CD14-positive monocyte (primary cell): Measurements from ENCODE around the gene ZNF592. TPM values are rescaled to one million over a fixed set of nuclear protein-coding genes. Genes with fewer than 3 reads are reported as not detected.
A peak's percentile ranks its signal among the peaks of the same experiment; 100 is the strongest.
"Not testable (repeated sequence)": the region's sequence is repeated elsewhere in the genome, so short reads cannot be mapped to it uniquely, and the experiment has no call there.

Source experiments
- DNase-seq, 3 donors: peaks; one replicate each; pipeline ENCODE4 v3.0.0-alpha.2; 2011 to 2022
- H2AFZ ChIP-seq: 2 replicates; pipeline ENCODE4 v1.6.0; 2012; ENCODE audit warnings: mild to moderate bottlenecking, low read depth, low read length, inconsistent platforms; ENCODE audit not compliant: insufficient read depth, poor library complexity, severe bottlenecking
- H3K27ac ChIP-seq, 2 donors: 1 replicate in 1 of 2; 2 replicates in 1 of 2; pipeline ENCODE4 v1.5.1; 2012 to 2013; ENCODE audit warnings: low read length in 2 of 2, control low read depth in 1 of 2, inconsistent platforms in 1 of 2, low read depth in 1 of 2, mild to moderate bottlenecking in 1 of 2
- H3K27me3 ChIP-seq, 2 donors: one replicate each; pipeline versions ENCODE4 v1.6.0 to v1.6.1; 2011 to 2013; ENCODE audit warnings: low read length in 2 of 2; ENCODE audit not compliant: control insufficient read depth in 2 of 2, insufficient read depth in 2 of 2
- H3K36me3 ChIP-seq, 2 donors: replicated peaks in 1 of 2; 1 replicate in 1 of 2; 2 replicates in 1 of 2; pipeline versions ENCODE4 v1.5.1 to v1.6.1; 2012 to 2013; ENCODE audit warnings: low read length in 2 of 2, control low read depth in 1 of 2, inconsistent platforms in 1 of 2, mild to moderate bottlenecking in 1 of 2; ENCODE audit not compliant: insufficient read depth in 2 of 2, control insufficient read depth in 1 of 2
- H3K4me1 ChIP-seq, 2 donors: 1 replicate in 1 of 2; 2 replicates in 1 of 2; pipeline versions ENCODE4 v1.5.1 to v1.6.1; 2012 to 2013; ENCODE audit warnings: low read length in 2 of 2, control low read depth in 1 of 2, inconsistent platforms in 1 of 2, mild to moderate bottlenecking in 1 of 2, moderate library complexity in 1 of 2; ENCODE audit not compliant: insufficient read depth in 2 of 2, control insufficient read depth in 1 of 2
- H3K4me2 ChIP-seq: replicated peaks from 2 replicates; pipeline ENCODE3; 2012; ENCODE audit warnings: low read length, moderate library complexity, mild to moderate bottlenecking; ENCODE audit not compliant: poor library complexity, severe bottlenecking; ENCODE audit errors: extremely low read depth
- H3K4me3 ChIP-seq, 3 experiments: fragments of 200-600 bp in 1 of 3; sonication (generic) in 1 of 3; replicated peaks in 1 of 3; 1 replicate in 2 of 3; 2 replicates in 1 of 3; pipeline ENCODE4 v1.5.1; 2011 to 2013; ENCODE audit warnings: low read length in 3 of 3, mild to moderate bottlenecking in 3 of 3, control low read depth in 2 of 3, low read depth in 2 of 3, inconsistent platforms in 1 of 3, moderate library complexity in 1 of 3
- H3K79me2 ChIP-seq: 2 replicates; pipeline ENCODE4 v1.6.0; 2012; ENCODE audit warnings: mild to moderate bottlenecking, control low read depth, inconsistent platforms, low read length, moderate library complexity; ENCODE audit not compliant: insufficient read depth
- H3K9ac ChIP-seq: 2 replicates; pipeline ENCODE4 v1.6.0; 2017; ENCODE audit warnings: low read length, mild to moderate bottlenecking; ENCODE audit not compliant: insufficient read depth, poor library complexity, severe bottlenecking
- H3K9me3 ChIP-seq, 2 donors: replicated peaks in 1 of 2; 1 replicate in 1 of 2; 2 replicates in 1 of 2; pipeline versions ENCODE4 v1.5.1 to v1.6.1; 2012 to 2013; ENCODE audit warnings: low read length in 2 of 2, control low read depth in 1 of 2; ENCODE audit not compliant: control insufficient read depth in 1 of 2, insufficient read depth in 1 of 2
- H4K20me1 ChIP-seq: 2 replicates; pipeline ENCODE4 v1.6.0; 2012; ENCODE audit warnings: mild to moderate bottlenecking, low read length, control low read depth, moderate library complexity; ENCODE audit not compliant: insufficient read depth
- H3K27ac Mint-ChIP-seq, 7 donors: one replicate each; pipeline ENCODE4 v1.8.0; 2020; ENCODE audit warnings: mild to moderate bottlenecking in 7 of 7, mixed read lengths in 7 of 7, moderate library complexity in 6 of 7, inconsistent platforms in 2 of 7
- H3K27me3 Mint-ChIP-seq, 3 donors: one replicate each; pipeline ENCODE4 v1.8.0; 2021 to 2022; ENCODE audit warnings: low read depth in 3 of 3, mild to moderate bottlenecking in 3 of 3, mixed read lengths in 3 of 3, moderate library complexity in 3 of 3, inconsistent platforms in 1 of 3
- H3K36me3 Mint-ChIP-seq, 2 donors: one replicate each; pipeline ENCODE4 v1.8.0; 2020; ENCODE audit warnings: mixed read lengths in 2 of 2, inconsistent platforms in 1 of 2, mild to moderate bottlenecking in 1 of 2
- H3K4me1 Mint-ChIP-seq: one replicate; pipeline ENCODE4 v1.8.0; 2020; ENCODE audit warnings: mild to moderate bottlenecking, mixed read lengths
- H3K4me3 Mint-ChIP-seq, 2 donors: one replicate each; pipeline ENCODE4 v1.8.0; 2020; ENCODE audit warnings: mild to moderate bottlenecking in 2 of 2, mixed read lengths in 2 of 2, moderate library complexity in 1 of 2
- H3K9me3 Mint-ChIP-seq, 7 donors: one replicate each; pipeline ENCODE4 v1.8.0; 2020 to 2022; ENCODE audit warnings: mixed read lengths in 7 of 7, mild to moderate bottlenecking in 6 of 7, moderate library complexity in 6 of 7, inconsistent platforms in 2 of 7
- WGBS: methylation state at CpG from one replicate; pipeline ENCODE4 v1.1.5; 2013; ENCODE audit warnings: missing lambda C conversion rate; ENCODE audit not compliant: insufficient coverage; 5-methylcytosine and 5-hydroxymethylcytosine counted together
- intact Hi-C, 2 donors: fragments of 100-400 bp; cut with micrococcal nuclease; formaldehyde crosslinking; loops; one replicate each; pipeline versions ENCODE4 v1.15.0 to v1.15.1; 2023
- polyA plus RNA-seq, 3 donors: library from polyadenylated mRNA; depleted of rRNA in 1 of 3; unstranded in 2 of 3; stranded (reverse) in 1 of 3; fragments of 300-500 nt in 2 of 3; fragments of >200 nt in 1 of 3; fragmentation: Illumina TruSeq in 2 of 3; gene quantifications; 1 replicate in 2 of 3; 2 replicates in 1 of 3; pipeline ENCODE4 v1.2.3, GENCODE V29; 2012 to 2021
- TF ChIP-seq, protein P1 (sequence below): fragments of 200-600 bp; IDR thresholded peaks from one replicate; pipeline ENCODE4 v1.8.0; 2022; ENCODE audit warnings: antibody characterized with exemption, mild to moderate bottlenecking

ZNF592 gene
- polyA plus RNA-seq, 3 donors, result 2.8 to 43.6 (median 5.0) TPM

DNA sequence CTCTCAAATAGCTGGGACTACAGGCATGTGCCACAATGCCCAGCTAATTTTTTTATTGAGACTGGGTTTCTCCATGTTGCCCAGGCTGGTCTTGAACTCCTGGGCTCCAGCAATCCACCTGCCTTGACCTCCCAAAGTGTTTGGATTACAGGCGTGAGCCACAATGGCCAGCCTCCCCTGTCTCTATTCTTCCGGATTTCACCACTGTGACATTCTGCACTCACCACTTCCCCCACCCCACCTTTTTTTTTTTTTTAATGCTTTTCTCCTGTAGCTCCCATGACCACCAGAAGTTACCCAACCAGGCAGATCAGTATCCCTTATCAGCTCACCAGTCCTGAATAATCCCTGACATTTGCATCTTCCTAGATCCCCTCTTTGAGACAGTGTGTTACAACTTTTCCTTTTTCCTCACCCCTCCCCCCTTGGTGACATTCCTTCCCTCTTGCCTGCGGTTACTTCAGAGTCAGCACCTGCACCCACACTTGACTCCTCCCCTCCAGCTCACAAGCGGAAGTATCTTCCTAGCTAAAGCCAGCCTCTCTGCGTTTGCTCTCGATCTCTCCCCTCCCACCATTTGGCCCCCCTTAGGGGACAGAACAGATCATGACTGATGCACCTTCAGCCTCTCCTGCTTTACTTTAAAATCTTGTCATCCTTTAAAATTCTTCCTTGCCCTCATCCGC lies 13.5 kb upstream of the ZNF592 start:
- H3K27ac Mint-ChIP-seq, result peak overlapping the region; percentile 97 to 99 (median 98)
- Histone ChIP-seq H3K9ac (peak overlapping the region; percentile 68), H2AFZ (peak overlapping the region; percentile 68), H3K4me3 (peak overlapping the region; percentile 20 to 71 (median 32)), H3K27me3 (no peaks in the 10 kb centered on the region), H3K4me2 (peak overlapping the region; percentile 85), H3K36me3 (no peaks in the 10 kb centered on the region), H3K9me3 (no peaks in the 10 kb centered on the region), H3K27ac (peak overlapping the region; percentile 85 to 99), H3K4me1 (peaks cover 58 to 72% of the 10 kb centered on the region in 2 donors), H4K20me1 (no peaks in the 10 kb centered on the region), H3K79me2 (no peaks in the 10 kb centered on the region)
- H3K4me3 Mint-ChIP-seq, result peak overlapping the region; percentile 79 to 93
- intact Hi-C loops, result loop anchor here in 1 of 2 donors (1.0 to 2.0 kb wide), 2 partner anchors 12 to 18 kb away; partner anchors contain the start of gene SEC11A
- H3K27me3 Mint-ChIP-seq, result no peaks in the 10 kb centered on the region
- DNase-seq, result peak; percentile 78 to 82 (median 78)
- H3K36me3 Mint-ChIP-seq, result peaks cover 0 to 4% of the 10 kb centered on the region in 2 donors
- H3K9me3 Mint-ChIP-seq, result peaks cover 0 to 6% (median 5%) of the 10 kb centered on the region in 7 donors
- TF ChIP-seq, protein P1, sequence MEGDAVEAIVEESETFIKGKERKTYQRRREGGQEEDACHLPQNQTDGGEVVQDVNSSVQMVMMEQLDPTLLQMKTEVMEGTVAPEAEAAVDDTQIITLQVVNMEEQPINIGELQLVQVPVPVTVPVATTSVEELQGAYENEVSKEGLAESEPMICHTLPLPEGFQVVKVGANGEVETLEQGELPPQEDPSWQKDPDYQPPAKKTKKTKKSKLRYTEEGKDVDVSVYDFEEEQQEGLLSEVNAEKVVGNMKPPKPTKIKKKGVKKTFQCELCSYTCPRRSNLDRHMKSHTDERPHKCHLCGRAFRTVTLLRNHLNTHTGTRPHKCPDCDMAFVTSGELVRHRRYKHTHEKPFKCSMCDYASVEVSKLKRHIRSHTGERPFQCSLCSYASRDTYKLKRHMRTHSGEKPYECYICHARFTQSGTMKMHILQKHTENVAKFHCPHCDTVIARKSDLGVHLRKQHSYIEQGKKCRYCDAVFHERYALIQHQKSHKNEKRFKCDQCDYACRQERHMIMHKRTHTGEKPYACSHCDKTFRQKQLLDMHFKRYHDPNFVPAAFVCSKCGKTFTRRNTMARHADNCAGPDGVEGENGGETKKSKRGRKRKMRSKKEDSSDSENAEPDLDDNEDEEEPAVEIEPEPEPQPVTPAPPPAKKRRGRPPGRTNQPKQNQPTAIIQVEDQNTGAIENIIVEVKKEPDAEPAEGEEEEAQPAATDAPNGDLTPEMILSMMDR, result no peak
- 0% methylated on average over 6 of the region's 7 CpGs for WGBS
- H3K4me1 Mint-ChIP-seq, result peaks cover 61% of the 10 kb centered on the region

DNA sequence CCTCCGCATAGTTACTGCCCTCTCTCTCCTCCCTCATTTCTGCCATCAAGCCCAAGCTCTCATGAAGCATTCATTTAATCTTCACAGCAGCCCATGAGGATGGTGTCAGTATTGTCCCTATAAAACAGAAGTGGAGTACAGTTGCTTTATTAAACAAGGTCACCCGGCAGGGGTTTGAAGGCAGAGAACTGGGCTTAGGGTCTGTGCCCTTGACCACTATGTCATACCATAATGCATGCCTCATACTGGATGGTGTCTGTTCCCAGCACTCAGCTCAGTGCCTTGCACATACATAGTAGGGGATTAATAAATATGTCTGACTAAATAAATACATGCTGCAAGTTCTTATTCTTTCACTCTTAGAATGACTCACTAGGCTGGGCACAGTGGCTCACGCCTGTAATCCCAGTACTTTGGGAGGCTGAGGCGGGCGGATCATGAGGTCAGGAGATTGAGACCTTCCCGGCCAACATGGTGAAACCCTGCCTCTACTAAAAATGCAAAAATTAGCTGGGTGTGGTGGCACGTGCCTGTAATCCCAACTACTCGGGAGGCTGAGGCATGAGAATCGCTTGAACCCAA lies 12.8 kb upstream of the ZNF592 start:
- DNase-seq, result peak; percentile 67 to 80 (median 74)
- not testable (repeated sequence) for H3K27me3 Mint-ChIP-seq, H3K36me3 Mint-ChIP-seq, H4K20me1 ChIP-seq, H3K36me3 ChIP-seq, H3K9me3 ChIP-seq, H3K27me3 ChIP-seq, H3K79me2 ChIP-seq, H3K9me3 Mint-ChIP-seq
- Histone ChIP-seq H2AFZ (peak overlapping the region; percentile 68), H3K4me2 (peak overlapping the region; percentile 85), H3K27ac (peak overlapping the region; percentile 85 to 99), H3K4me3 (peak overlapping the region; percentile 20 to 71 (median 32)), H3K4me1 (peaks cover 58 to 72% of the 10 kb centered on the region in 2 donors), H3K9ac (peak overlapping the region; percentile 68)
- Mint-ChIP-seq H3K4me3 (peak overlapping the region; percentile 79 to 93), H3K27ac (peak overlapping the region; percentile 97 to 99 (median 98)), H3K4me1 (peaks cover 61% of the 10 kb centered on the region)
- intact Hi-C loops, result loop anchor here in 1 of 2 donors (1.0 to 2.0 kb wide), 2 partner anchors 12 to 19 kb away; partner anchors contain the start of gene SEC11A
- 50% methylated on average over 1 of the region's 9 CpGs for WGBS
